ENCODE measurements around the gene ERI2.

The ERI2 gene, protein sequence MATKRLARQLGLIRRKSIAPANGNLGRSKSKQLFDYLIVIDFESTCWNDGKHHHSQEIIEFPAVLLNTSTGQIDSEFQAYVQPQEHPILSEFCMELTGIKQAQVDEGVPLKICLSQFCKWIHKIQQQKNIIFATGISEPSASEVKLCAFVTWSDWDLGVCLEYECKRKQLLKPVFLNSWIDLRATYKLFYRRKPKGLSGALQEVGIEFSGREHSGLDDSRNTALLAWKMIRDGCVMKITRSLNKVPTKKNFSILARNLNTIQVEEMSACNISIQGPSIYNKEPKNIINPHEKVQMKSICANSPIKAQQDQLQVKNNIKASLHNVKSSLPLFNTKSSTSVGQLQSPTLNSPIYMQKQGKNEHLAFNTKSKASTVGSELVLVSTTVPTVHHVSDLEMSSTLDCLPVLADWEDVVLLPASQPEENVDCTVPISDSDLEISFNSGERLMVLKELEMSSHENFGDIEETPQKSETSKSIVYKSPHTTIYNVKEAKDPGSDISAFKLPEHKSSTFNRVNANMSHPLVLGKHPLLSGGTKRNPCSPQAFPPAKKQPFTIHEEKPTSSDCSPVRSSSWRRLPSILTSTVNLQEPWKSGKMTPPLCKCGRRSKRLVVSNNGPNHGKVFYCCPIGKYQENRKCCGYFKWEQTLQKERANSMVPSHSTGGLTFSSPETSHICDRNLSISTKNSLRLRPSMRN

DNA sequence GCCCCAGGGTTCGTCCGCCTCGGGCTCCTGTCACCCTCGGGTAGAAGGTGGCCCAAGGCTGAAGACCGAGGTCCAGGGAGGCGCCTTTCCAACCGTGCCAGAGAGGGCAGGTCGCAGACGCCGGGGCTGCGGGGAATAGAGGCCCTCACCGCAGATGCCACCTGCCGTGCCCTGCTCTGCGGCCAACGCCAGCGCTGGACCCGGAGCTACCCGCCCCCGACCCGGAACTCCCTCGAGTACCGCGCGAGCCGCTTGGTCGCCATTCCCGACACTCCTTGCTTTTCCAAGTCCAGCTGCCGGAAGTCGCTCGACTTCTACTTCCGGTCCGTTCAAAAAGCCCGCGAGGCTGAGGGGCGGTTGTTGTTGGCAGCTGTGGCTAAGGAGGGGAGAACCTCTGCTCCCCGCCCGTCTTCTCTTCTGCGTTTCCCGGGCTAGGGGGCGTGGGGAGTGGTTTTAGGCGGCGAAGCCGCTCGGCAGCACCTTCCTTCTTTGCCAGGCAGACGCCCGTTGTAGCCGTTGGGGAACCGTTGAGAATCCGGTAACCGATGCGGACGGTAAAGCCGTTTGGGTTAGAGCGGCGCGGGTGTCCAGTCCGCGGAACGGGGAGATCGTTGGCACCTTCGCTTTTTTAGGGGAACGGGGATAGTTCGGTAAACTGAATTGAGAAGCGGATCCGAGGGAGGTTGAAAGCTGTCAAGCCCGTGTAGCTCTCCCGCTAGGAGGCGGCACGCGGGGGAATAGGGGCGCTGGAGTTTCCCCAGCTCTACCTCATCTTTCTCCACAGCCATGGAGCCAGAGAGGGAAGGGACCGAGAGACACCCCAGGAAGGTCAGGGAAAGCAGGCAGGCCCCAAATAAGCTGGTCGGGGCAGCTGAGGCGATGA lies at the start of gene ERI2, which contains the start of gene REXO5:
Gene ERI2, minus strand, starts transcription at position 305 of the 883 bp plus-strand sequence. Its CDS starts 42 bp downstream, at position 263.
Gene REXO5, plus strand, starts transcription at position 360 of the 883 bp plus-strand sequence. Its CDS starts 427 bp downstream, at position 787.
- TF ChIP-seq, protein P1, sequence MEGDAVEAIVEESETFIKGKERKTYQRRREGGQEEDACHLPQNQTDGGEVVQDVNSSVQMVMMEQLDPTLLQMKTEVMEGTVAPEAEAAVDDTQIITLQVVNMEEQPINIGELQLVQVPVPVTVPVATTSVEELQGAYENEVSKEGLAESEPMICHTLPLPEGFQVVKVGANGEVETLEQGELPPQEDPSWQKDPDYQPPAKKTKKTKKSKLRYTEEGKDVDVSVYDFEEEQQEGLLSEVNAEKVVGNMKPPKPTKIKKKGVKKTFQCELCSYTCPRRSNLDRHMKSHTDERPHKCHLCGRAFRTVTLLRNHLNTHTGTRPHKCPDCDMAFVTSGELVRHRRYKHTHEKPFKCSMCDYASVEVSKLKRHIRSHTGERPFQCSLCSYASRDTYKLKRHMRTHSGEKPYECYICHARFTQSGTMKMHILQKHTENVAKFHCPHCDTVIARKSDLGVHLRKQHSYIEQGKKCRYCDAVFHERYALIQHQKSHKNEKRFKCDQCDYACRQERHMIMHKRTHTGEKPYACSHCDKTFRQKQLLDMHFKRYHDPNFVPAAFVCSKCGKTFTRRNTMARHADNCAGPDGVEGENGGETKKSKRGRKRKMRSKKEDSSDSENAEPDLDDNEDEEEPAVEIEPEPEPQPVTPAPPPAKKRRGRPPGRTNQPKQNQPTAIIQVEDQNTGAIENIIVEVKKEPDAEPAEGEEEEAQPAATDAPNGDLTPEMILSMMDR (IDR thresholded peaks at IDR 0.05; ENCODE audit: extremely low read depth, insufficient read depth, missing control alignments) = peak; percentile 58
- in situ Hi-C loops (cut with MboI; ENCODE audit: low pct_unique_long_range_greater_than_20kb, low sequenced_read_pairs, unreplicated experiment) = no loop called here
- DNase-seq (ENCODE audit: low spot score) = peak; percentile 91

DNA sequence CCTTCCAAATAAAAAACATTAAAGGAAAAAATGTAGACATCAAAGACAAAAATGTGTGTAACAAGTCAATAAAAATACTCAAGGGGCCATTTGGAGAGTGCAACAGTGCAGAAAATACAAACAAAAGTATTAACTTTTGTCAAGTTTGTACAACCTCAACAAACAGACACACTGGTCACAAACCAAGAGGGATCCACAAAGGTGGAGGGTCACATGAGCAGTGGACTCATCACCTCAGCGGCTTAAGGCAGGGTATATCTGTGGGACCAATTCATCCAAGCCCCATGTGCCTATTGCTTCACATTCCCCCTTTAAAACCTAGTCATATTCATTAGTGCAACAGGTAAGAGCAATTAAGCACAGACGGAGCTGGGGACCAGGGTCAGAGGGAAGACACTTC lies 48.7 kb upstream of the ERI2 start:
- in situ Hi-C loops (cut with MboI; ENCODE audit: low pct_unique_long_range_greater_than_20kb, low sequenced_read_pairs, unreplicated experiment) = loop anchor here (5.0 kb wide), 1 partner anchor 227 kb away; no protein-coding TSS in a partner anchor
- DNase-seq (ENCODE audit: low spot score) = no peak

DNA sequence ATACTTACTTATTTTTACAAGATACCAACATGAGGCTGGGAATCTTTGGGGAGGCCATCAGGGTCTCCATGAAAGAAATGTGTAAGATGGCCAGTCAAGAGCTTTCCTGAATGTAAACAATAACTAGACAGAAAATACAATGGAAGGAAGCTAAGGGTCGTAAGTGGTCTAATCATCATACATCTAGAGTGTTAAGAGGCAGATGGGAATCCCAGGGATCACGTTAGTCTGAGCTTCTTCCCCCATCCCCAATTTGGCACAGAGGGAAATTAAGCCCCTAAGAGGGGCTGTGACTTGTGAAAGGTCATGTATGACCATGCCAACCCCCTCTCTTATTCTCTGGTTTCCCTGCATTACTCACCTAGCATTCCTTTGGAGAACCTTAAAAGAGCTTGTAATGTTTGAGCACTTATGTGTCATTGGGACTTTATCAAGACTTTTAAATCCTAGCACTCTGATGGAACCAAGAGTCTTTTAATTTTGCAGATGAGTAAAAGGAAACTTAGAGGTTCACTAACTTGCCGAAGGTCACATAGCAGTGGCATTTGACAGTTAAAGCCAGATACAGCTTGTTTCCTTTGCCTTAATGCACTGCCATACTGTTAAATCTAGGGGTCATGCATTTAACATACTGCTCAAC lies 47.8 kb upstream of the ERI2 start:
- TF ChIP-seq, protein P1 (IDR thresholded peaks at IDR 0.05; ENCODE audit: extremely low read depth, insufficient read depth, missing control alignments) = no peak
- DNase-seq (ENCODE audit: low spot score) = no peak
- in situ Hi-C loops (cut with MboI; ENCODE audit: low pct_unique_long_range_greater_than_20kb, low sequenced_read_pairs, unreplicated experiment) = loop anchor here (5.0 kb wide), 1 partner anchor 228 kb away; no protein-coding TSS in a partner anchor

More for the DNA sequence above, 48.7 kb upstream of the ERI2 start:
- TF ChIP-seq, protein P1 (IDR thresholded peaks at IDR 0.05; ENCODE audit: extremely low read depth, insufficient read depth, missing control alignments) = no peak

DNA sequence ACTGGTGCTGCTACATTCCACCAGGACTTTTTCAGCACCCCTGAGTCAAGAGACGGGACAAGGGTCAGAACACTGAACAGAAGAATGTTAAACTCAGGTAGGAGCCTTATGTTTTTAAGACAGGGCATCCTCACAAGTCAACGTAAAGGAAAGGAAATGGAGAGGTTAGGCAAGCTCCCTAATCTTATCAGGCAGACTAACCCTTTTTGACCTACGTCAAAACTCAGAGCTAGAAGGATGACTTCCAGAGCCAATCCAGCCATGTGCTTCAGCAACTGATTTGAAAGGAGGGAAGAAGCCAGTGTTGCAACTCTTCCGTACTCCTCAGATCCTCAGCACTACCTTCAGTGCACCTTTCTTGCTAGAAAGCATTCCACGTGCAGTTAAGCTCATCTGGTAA lies 46.9 kb upstream of the ERI2 start:
- in situ Hi-C loops (cut with MboI; ENCODE audit: low pct_unique_long_range_greater_than_20kb, low sequenced_read_pairs, unreplicated experiment) = loop anchor here (5.0 kb wide), 1 partner anchor 229 kb away; no protein-coding TSS in a partner anchor
- TF ChIP-seq, protein P1 (IDR thresholded peaks at IDR 0.05; ENCODE audit: extremely low read depth, insufficient read depth, missing control alignments) = no peak
- DNase-seq (ENCODE audit: low spot score) = no peak

DNA sequence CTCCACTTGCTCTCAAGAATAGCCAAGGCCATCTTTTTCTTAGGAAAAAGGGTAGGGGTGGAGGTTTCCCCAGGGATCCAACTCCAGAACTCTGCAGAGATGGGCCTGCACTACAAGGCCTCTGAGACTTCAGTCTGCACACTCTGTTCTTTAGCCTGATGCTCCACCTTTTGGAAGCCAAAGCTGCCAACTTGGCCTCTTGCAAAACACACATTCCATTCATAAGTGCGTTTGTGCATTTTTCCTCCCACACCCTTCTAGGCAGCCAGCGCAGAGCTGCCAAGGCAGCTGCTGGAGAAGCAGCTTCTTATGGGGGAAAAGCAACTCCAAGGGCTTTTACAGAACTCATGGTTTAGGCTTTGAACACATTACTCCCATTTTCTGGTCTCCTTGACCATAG lies 45.3 kb upstream of the ERI2 start:
- no peak for DNase-seq (ENCODE audit: low spot score)
- in situ Hi-C loops (cut with MboI; ENCODE audit: low pct_unique_long_range_greater_than_20kb, low sequenced_read_pairs, unreplicated experiment) = loop anchor here (5.0 kb wide), 1 partner anchor 231 kb away; no protein-coding TSS in a partner anchor

More for the DNA sequence above, 45.3 kb upstream of the ERI2 start:
- TF ChIP-seq, protein P1 (IDR thresholded peaks at IDR 0.05; ENCODE audit: extremely low read depth, insufficient read depth, missing control alignments) = no peak
